ENCODE data around the gene SERTM1. TPM values are rescaled to one million over a fixed set of nuclear protein-coding genes. Genes with fewer than 3 reads are reported as not detected.

SERTM1 gene
- total and polyA plus RNA-seq, 2 donors (not counting 3 experiments of a cell fraction or from before 2014, with no cell fraction given) = 0.06 TPM; not detected in 1

DNA sequence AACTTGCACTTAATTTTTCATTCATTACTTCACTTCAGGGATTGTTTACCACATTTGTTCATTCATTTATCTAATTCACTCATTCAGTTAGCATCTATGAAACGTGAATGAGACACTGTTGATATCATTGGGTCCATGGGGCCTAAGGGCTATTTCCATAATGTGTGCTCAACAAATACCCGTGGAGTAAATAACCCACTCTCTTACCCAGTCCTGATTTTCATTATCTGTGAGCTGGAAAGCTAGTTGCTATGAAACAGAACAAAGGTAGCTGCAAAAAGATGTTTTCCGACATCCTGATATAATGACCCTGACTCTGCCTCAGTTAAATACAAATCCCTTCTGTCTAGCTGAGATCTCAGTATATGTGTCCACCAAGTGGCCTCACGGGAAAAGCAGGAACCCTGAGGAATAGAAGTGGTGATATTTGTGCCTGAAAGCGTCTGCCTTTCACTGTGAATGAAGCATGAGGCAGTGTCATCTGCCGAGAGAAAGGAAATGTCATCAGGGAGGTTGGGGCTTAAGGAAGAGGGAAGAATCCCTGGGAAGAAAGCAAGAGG, 63.8 kb downstream of the SERTM1 start:
- H3K4me3 ChIP-seq (replicated peaks in 1 of 3; ENCODE audit: insufficient read depth in 1 of 3, low read depth in 1 of 3, low read length in 3 of 3) = no peak overlapping the region
- no peak overlapping the region for H3K4me2 ChIP-seq (ENCODE audit: insufficient read depth, low read length)
- FAIRE-seq (no peak), DNase-seq (ENCODE audit: low read depth, low spot score) (no peak)
- dilution Hi-C loops (cut with MboI; ENCODE audit: extremely low pct_ligation_motif_present, low sequenced_read_pairs) = no loop called here
- H3K79me2 ChIP-seq (ENCODE audit: control insufficient read depth, insufficient read depth, low read length) = no peaks in the 10 kb centered on the region
- peaks cover 5% of the 10 kb centered on the region in 2 experiments for H3K27me3 ChIP-seq (ENCODE audit: control insufficient read depth in 2 of 2, insufficient read depth in 2 of 2, low read length in 2 of 2)
- CTCF ChIA-PET = interaction anchor here (1.1 to 5.3 kb wide), 8 partner anchors 10 to 455 kb away, joined by 3 to 416 read pairs (median 46); partner anchors contain the start of gene SPART
- POLR2A ChIA-PET = no interaction called here
- no peaks in the 10 kb centered on the region for H3K9me3 ChIP-seq (replicated peaks; ENCODE audit: control insufficient read depth, insufficient read depth, low read length)
- intact Hi-C loops (cut with micrococcal nuclease) = loop anchor here (2.0 to 5.0 kb wide), 2 partner anchors 245 to 759 kb away; no protein-coding TSS in a partner anchor
- TF ChIP-seq FOS (IDR thresholded peaks at IDR 0.05; ENCODE audit: borderline replicate concordance, insufficient read depth, low read length) (no peak), POLR2AphosphoS5 (IDR thresholded peaks at IDR 0.05; ENCODE audit: insufficient read depth, low read depth, low read length) (no peak)
- TF ChIP-seq, protein P1, sequence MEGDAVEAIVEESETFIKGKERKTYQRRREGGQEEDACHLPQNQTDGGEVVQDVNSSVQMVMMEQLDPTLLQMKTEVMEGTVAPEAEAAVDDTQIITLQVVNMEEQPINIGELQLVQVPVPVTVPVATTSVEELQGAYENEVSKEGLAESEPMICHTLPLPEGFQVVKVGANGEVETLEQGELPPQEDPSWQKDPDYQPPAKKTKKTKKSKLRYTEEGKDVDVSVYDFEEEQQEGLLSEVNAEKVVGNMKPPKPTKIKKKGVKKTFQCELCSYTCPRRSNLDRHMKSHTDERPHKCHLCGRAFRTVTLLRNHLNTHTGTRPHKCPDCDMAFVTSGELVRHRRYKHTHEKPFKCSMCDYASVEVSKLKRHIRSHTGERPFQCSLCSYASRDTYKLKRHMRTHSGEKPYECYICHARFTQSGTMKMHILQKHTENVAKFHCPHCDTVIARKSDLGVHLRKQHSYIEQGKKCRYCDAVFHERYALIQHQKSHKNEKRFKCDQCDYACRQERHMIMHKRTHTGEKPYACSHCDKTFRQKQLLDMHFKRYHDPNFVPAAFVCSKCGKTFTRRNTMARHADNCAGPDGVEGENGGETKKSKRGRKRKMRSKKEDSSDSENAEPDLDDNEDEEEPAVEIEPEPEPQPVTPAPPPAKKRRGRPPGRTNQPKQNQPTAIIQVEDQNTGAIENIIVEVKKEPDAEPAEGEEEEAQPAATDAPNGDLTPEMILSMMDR (IDR thresholded peaks at IDR 0.05; ENCODE audit: extremely low read depth in 1 of 2, insufficient read depth in 1 of 2, low read depth in 1 of 2, low read length in 2 of 2) = no peak
- H3K4me1 ChIP-seq (ENCODE audit: control insufficient read depth, extremely low read depth, insufficient read depth, low read length) = no peaks in the 10 kb centered on the region
- H3K36me3 ChIP-seq (ENCODE audit: control insufficient read depth in 2 of 2, extremely low read depth in 1 of 2, insufficient read depth in 2 of 2, low read length in 2 of 2) = no peaks in the 10 kb centered on the region
- no peak overlapping the region for H2AFZ ChIP-seq (ENCODE audit: low read depth, low read length)
- H3K27ac ChIP-seq (ENCODE audit: insufficient read depth, low read depth, low read length) = no peak overlapping the region
- no peaks in the 10 kb centered on the region for H4K20me1 ChIP-seq (replicated peaks; ENCODE audit: control insufficient read depth, extremely low read depth, insufficient read depth, low read length)
- BruUV-seq (replicated peaks) = no TSS peak
- H3K9me1 ChIP-seq (replicated peaks; ENCODE audit: control insufficient read depth, extremely low read depth, insufficient read depth, low read length) = no peaks in the 10 kb centered on the region
- H3K9ac ChIP-seq (replicated peaks; ENCODE audit: extremely low read depth, insufficient read depth, low read length) = no peak overlapping the region

DNA sequence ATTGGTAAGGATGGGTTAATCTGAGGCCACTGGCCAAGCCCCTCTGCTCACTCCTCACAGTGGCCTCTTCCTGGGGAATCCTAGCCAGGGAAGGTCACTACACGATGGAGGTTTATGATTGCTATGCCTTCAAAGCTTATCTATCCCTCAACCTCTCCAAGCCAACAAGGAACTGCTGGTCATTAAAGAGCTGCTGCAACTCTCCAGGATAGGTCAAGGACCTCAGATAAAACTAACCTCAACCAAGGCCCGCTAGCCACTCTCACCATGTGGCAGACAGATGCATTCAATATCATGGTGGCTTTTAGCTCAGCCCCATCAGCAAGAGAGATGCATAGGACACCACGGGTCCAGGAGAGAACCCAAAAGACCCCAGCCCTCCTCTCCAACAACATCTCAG, 71.6 kb downstream of the SERTM1 start:
- FAIRE-seq (no peak), DNase-seq (ENCODE audit: low read depth, low spot score) (no peak)
- Histone ChIP-seq H2AFZ (ENCODE audit: low read depth, low read length) (no peak overlapping the region), H3K9ac (replicated peaks; ENCODE audit: extremely low read depth, insufficient read depth, low read length) (no peak overlapping the region), H3K27ac (ENCODE audit: insufficient read depth, low read depth, low read length) (no peak overlapping the region), H3K9me3 (replicated peaks; ENCODE audit: control insufficient read depth, insufficient read depth, low read length) (no peaks in the 10 kb centered on the region), H3K4me2 (ENCODE audit: insufficient read depth, low read length) (no peak overlapping the region), H3K9me1 (replicated peaks; ENCODE audit: control insufficient read depth, extremely low read depth, insufficient read depth, low read length) (no peaks in the 10 kb centered on the region), H3K79me2 (ENCODE audit: control insufficient read depth, insufficient read depth, low read length) (no peaks in the 10 kb centered on the region), H3K36me3 (ENCODE audit: control insufficient read depth in 2 of 2, extremely low read depth in 1 of 2, insufficient read depth in 2 of 2, low read length in 2 of 2) (no peaks in the 10 kb centered on the region), H3K4me1 (ENCODE audit: control insufficient read depth, extremely low read depth, insufficient read depth, low read length) (no peaks in the 10 kb centered on the region), H3K4me3 (replicated peaks in 1 of 3; ENCODE audit: insufficient read depth in 1 of 3, low read depth in 1 of 3, low read length in 3 of 3) (no peak overlapping the region), H4K20me1 (replicated peaks; ENCODE audit: control insufficient read depth, extremely low read depth, insufficient read depth, low read length) (no peaks in the 10 kb centered on the region), H3K27me3 (ENCODE audit: control insufficient read depth in 2 of 2, insufficient read depth in 2 of 2, low read length in 2 of 2) (peaks cover 0 to 2% of the 10 kb centered on the region in 2 experiments)
- dilution Hi-C loops (cut with MboI; ENCODE audit: extremely low pct_ligation_motif_present, low sequenced_read_pairs) = no loop called here
- BruUV-seq (replicated peaks) = no TSS peak
- ChIA-PET POLR2A (no interaction called here), CTCF (interaction anchor here (0.9 to 3.2 kb wide), 5 partner anchors 9 to 399 kb away, joined by 3 to 21 read pairs (median 3); no protein-coding TSS in a partner anchor)
- intact Hi-C loops (cut with micrococcal nuclease) = no loop called here
- TF ChIP-seq JUN (IDR thresholded peaks at IDR 0.05; ENCODE audit: borderline replicate concordance, insufficient read depth, insufficient read length, low read depth) = no peak
- TF ChIP-seq FOS (IDR thresholded peaks at IDR 0.05; ENCODE audit: borderline replicate concordance, insufficient read depth, low read length) = no peak
- no peak for TF ChIP-seq GATA2 (IDR thresholded peaks at IDR 0.05; ENCODE audit: insufficient read depth, insufficient read length, low read depth, low read length)
- no peak for TF ChIP-seq POLR2A (IDR thresholded peaks at IDR 0.05; ENCODE audit: low read depth, low read length)
- no peak for TF ChIP-seq MYC (IDR thresholded peaks at IDR 0.05; ENCODE audit: low read depth, low read length)
- TF ChIP-seq POLR2AphosphoS5 (IDR thresholded peaks at IDR 0.05; ENCODE audit: insufficient read depth, low read depth, low read length) = no peak
- TF ChIP-seq, protein P1 (IDR thresholded peaks at IDR 0.05; ENCODE audit: extremely low read depth in 1 of 2, insufficient read depth in 1 of 2, low read depth in 1 of 2, low read length in 2 of 2) = no peak
- no peak for TF ChIP-seq EZH2 (IDR thresholded peaks at IDR 0.05; ENCODE audit: borderline replicate concordance, low read depth, low read length, severe bottlenecking)
- TF ChIP-seq, protein P2, sequence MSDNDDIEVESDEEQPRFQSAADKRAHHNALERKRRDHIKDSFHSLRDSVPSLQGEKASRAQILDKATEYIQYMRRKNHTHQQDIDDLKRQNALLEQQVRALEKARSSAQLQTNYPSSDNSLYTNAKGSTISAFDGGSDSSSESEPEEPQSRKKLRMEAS (IDR thresholded peaks at IDR 0.05; ENCODE audit: insufficient read depth, insufficient read length) = no peak

Data from endothelial cell of umbilical vein (primary cell).